HG03060 (cell line): ENCODE measurements around the gene SLAIN2.
"Not testable (repeated sequence)": the region's sequence is repeated elsewhere in the genome, so short reads cannot be mapped to it uniquely, and the experiment has no call there.

ENCODE experiments used
- ATAC-seq: cut with Tn5 transposase; IDR thresholded peaks from one replicate; pipeline ENCODE4 v1.9.1; 2021; ENCODE audit warnings: low read depth, moderate number of reproducible peaks; ENCODE audit not compliant: unreplicated experiment

Gene SLAIN2

GRCh38 chr4:48431401-48431800, 90.1 kb downstream of the SLAIN2 start:
- no peak for ATAC-seq

GRCh38 chr4:48432017-48432416, 90.7 kb downstream of the SLAIN2 start:
- ATAC-seq = no peak

GRCh38 chr4:48436318-48436717, 95.0 kb downstream of the SLAIN2 start:
- ATAC-seq = no peak

GRCh38 chr4:48439988-48440387, 98.7 kb downstream of the SLAIN2 start:
- no peak for ATAC-seq

GRCh38 chr4:48440914-48441313, 99.6 kb downstream of the SLAIN2 start:
- not testable (repeated sequence) for ATAC-seq

GRCh38 chr4:48445704-48446103, 104.4 kb downstream of the SLAIN2 start:
- ATAC-seq = no peak

GRCh38 chr4:48446642-48447041, 105.3 kb downstream of the SLAIN2 start:
- no peak for ATAC-seq

GRCh38 chr4:48449151-48449550, 107.8 kb downstream of the SLAIN2 start:
- no peak for ATAC-seq

GRCh38 chr4:48450740-48451139, 109.4 kb downstream of the SLAIN2 start:
- no peak for ATAC-seq

- not testable (repeated sequence) for ATAC-seq
Measured at GRCh38 chr4:48451656-48452055, 110.3 kb downstream of the SLAIN2 start.

GRCh38 chr4:48454591-48454990, 113.3 kb downstream of the SLAIN2 start:
- no peak for ATAC-seq

GRCh38 chr4:48461000-48461399, 119.7 kb downstream of the SLAIN2 start:
- no peak for ATAC-seq

- no peak for ATAC-seq
Measured at GRCh38 chr4:48462363-48462762, 121.0 kb downstream of the SLAIN2 start.

GRCh38 chr4:48467442-48467841, 126.1 kb downstream of the SLAIN2 start:
- ATAC-seq = no peak

- ATAC-seq = no peak
Measured at GRCh38 chr4:48467891-48468290, 126.6 kb downstream of the SLAIN2 start.

GRCh38 chr4:48470137-48470536, 128.8 kb downstream of the SLAIN2 start:
- no peak for ATAC-seq

GRCh38 chr4:48470570-48470969, 129.2 kb downstream of the SLAIN2 start:
- no peak for ATAC-seq

GRCh38 chr4:48472794-48473193, 131.5 kb downstream of the SLAIN2 start:
- ATAC-seq = no peak

- no peak for ATAC-seq
Measured at GRCh38 chr4:48475770-48476169, 134.4 kb downstream of the SLAIN2 start.
